Activated CD4-positive, alpha-beta memory T cell treated with anti-CD3 and anti-CD28 coated beads for 36 hours (primary cell): Measurements from ENCODE around the gene UBE2G1. TPM values are rescaled to one million over a fixed set of nuclear protein-coding genes. Genes with fewer than 3 reads are reported as not detected.

ENCODE experiments used
- CTCF ChIA-PET: fragments of 350-600 bp; sonication (Branson Sonifier 250); formaldehyde crosslinking; loops from one replicate; lab custom pipeline; 2021; ENCODE audit warnings: antibody characterized with exemption, inconsistent platforms; lab: Charles Lee
- POLR2A ChIA-PET: fragments of 350-600 bp; sonication (Branson Sonifier 250); formaldehyde crosslinking; loops from one replicate; lab custom pipeline; 2021; ENCODE audit warnings: antibody characterized with exemption; lab: Charles Lee
- DNase-seq: peaks from one replicate; pipeline ENCODE4 v3.0.0-alpha.2; 2020
- H3K27ac Mint-ChIP-seq: one replicate; pipeline ENCODE4 v1.8.0; 2021; ENCODE audit warnings: mixed read lengths
- H3K27me3 Mint-ChIP-seq: one replicate; pipeline ENCODE4 v1.8.0; 2021; ENCODE audit warnings: mixed read lengths
- H3K36me3 Mint-ChIP-seq: one replicate; pipeline ENCODE4 v1.8.0; 2021; ENCODE audit warnings: mixed read lengths
- H3K4me1 Mint-ChIP-seq: one replicate; pipeline ENCODE4 v1.8.0; 2021; ENCODE audit warnings: low read depth, mixed read lengths
- H3K4me3 Mint-ChIP-seq: one replicate; pipeline ENCODE4 v1.8.0; 2021; ENCODE audit warnings: mild to moderate bottlenecking, mixed read lengths
- H3K9me3 Mint-ChIP-seq: one replicate; pipeline ENCODE4 v1.8.0; 2021; ENCODE audit warnings: mixed read lengths
- intact Hi-C: fragments of 100-400 bp; cut with micrococcal nuclease; formaldehyde crosslinking; loops from one replicate; pipeline ENCODE4 v1.15.1; 2023
- total RNA-seq, 2 experiments: library from RNA; stranded (reverse); gene quantifications; one replicate each; pipeline ENCODE4 v1.2.3, GENCODE V29; 2021

Gene UBE2G1
- total RNA-seq, 2 experiments from 2014 or later = 54.4 to 57.6 TPM

DNA sequence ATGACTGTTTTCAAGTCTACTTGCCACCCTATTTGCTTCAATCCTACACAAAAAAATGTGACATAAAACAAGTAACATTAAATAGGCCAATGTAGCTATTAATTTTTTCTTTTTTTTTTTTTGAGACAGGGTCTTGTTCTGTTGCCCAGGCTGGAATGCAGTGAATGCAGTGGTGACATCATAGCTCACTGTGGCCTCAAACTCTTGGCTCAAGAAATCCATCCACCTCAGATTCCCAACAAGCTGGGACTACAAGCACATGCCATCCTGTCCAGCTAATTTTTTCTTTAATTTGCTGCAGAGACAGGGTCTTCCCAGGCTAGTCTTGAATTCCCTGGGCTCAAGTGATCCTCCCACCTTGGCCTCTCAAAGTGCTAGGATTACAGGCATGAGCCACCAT, 132.1 kb downstream of the UBE2G1 start:
- Mint-ChIP-seq H3K36me3 (peaks cover 24% of the 10 kb centered on the region), H3K9me3 (no peaks in the 10 kb centered on the region), H3K4me3 (no peak overlapping the region), H3K4me1 (peaks cover 16% of the 10 kb centered on the region), H3K27ac (no peak overlapping the region), H3K27me3 (no peaks in the 10 kb centered on the region)
- no peak for DNase-seq
- POLR2A ChIA-PET = no interaction called here
- intact Hi-C loops = no loop called here
- CTCF ChIA-PET = interaction anchor here (1.2 kb wide), 1 partner anchor 18 kb away, joined by 4 read pairs; no protein-coding TSS in a partner anchor

DNA sequence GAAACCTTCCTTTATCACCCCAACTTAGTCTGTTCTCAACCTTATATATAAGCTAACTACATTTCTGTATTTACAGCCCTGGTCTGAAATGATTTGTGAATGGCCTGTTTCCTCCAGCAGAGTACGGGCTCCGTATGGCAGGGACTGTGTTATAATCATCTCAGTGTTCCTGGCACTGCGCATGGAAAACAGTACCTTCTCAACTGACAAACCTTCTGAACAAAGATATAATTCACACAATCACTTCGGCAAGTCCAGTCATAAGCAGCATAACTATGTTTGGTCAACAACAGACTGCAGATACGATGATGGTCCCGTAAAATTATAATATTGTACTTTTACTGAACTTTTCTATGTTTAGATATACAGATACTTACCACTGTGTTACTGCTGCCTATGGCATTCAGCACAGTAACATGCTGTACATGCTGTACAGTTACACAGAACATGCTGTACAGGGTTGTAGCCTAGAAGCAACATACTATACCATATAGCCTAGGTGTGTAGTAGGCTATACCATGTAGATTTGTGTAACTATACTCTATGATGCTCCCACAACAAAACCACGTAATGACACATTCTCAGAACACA, 132.7 kb downstream of the UBE2G1 start:
- Mint-ChIP-seq H3K27ac (no peak overlapping the region), H3K36me3 (peaks cover 20% of the 10 kb centered on the region), H3K27me3 (no peaks in the 10 kb centered on the region), H3K4me1 (peaks cover 16% of the 10 kb centered on the region), H3K9me3 (no peaks in the 10 kb centered on the region), H3K4me3 (no peak overlapping the region)
- intact Hi-C loops = no loop called here
- POLR2A ChIA-PET = no interaction called here
- no peak for DNase-seq
- CTCF ChIA-PET = interaction anchor here (1.0 to 1.5 kb wide), 5 partner anchors 8 to 179 kb away, joined by 3 to 11 read pairs (median 4); no protein-coding TSS in a partner anchor

- Mint-ChIP-seq H3K36me3 (peaks cover 20% of the 10 kb centered on the region), H3K9me3 (no peaks in the 10 kb centered on the region), H3K27ac (no peak overlapping the region), H3K4me1 (peaks cover 16% of the 10 kb centered on the region), H3K27me3 (no peaks in the 10 kb centered on the region), H3K4me3 (no peak overlapping the region)
- ChIA-PET CTCF (interaction anchor here (1.0 to 1.5 kb wide), 4 partner anchors 17 to 181 kb away, joined by 3 to 11 read pairs (median 4); no protein-coding TSS in a partner anchor), POLR2A (no interaction called here)
- no peak for DNase-seq
- intact Hi-C loops = no loop called here
These were observed 134.2 kb downstream of the UBE2G1 start for GRCh38 chr17:4232168-4232813.

- ChIA-PET CTCF (interaction anchor here (0.6 to 1.4 kb wide), 6 partner anchors 9 to 184 kb away, joined by 3 to 4 read pairs (median 3); no protein-coding TSS in a partner anchor), POLR2A (interaction anchor here (0.9 kb wide), 1 partner anchor 29 kb away, joined by 3 read pairs; no protein-coding TSS in a partner anchor)
These were observed 136.6 kb downstream of the UBE2G1 start for GRCh38 chr17:4229627-4230541.

GRCh38 chr17:4221899-4222659, 144.4 kb downstream of the UBE2G1 start:
- H3K27ac Mint-ChIP-seq = no peak overlapping the region
- ChIA-PET CTCF (no interaction called here), POLR2A (no interaction called here)
- intact Hi-C loops = no loop called here
- peaks cover 7% of the 10 kb centered on the region for H3K36me3 Mint-ChIP-seq
- no peaks in the 10 kb centered on the region for H3K4me1 Mint-ChIP-seq
- no peaks in the 10 kb centered on the region for H3K9me3 Mint-ChIP-seq
- no peaks in the 10 kb centered on the region for H3K27me3 Mint-ChIP-seq
- no peak for DNase-seq
- H3K4me3 Mint-ChIP-seq = no peak overlapping the region

More at GRCh38 chr17:4229627-4230541, 136.6 kb downstream of the UBE2G1 start:
- intact Hi-C loops = no loop called here
- Mint-ChIP-seq H3K27me3 (no peaks in the 10 kb centered on the region), H3K4me1 (peaks cover 16% of the 10 kb centered on the region), H3K9me3 (no peaks in the 10 kb centered on the region), H3K4me3 (no peak overlapping the region), H3K27ac (no peak overlapping the region), H3K36me3 (peaks cover 13% of the 10 kb centered on the region)
- DNase-seq = no peak

GRCh38 chr17:4221163-4221562, 145.3 kb downstream of the UBE2G1 start:
- intact Hi-C loops = no loop called here
- H3K9me3 Mint-ChIP-seq = no peaks in the 10 kb centered on the region
- no peaks in the 10 kb centered on the region for H3K4me1 Mint-ChIP-seq
- no peak overlapping the region for H3K27ac Mint-ChIP-seq
- H3K36me3 Mint-ChIP-seq = peaks cover 9% of the 10 kb centered on the region
- H3K27me3 Mint-ChIP-seq = no peaks in the 10 kb centered on the region
- H3K4me3 Mint-ChIP-seq = no peak overlapping the region
- ChIA-PET CTCF (interaction anchor here (1.2 kb wide), 1 partner anchor 190 kb away, joined by 3 read pairs; no protein-coding TSS in a partner anchor), POLR2A (no interaction called here)
- DNase-seq = no peak

DNA sequence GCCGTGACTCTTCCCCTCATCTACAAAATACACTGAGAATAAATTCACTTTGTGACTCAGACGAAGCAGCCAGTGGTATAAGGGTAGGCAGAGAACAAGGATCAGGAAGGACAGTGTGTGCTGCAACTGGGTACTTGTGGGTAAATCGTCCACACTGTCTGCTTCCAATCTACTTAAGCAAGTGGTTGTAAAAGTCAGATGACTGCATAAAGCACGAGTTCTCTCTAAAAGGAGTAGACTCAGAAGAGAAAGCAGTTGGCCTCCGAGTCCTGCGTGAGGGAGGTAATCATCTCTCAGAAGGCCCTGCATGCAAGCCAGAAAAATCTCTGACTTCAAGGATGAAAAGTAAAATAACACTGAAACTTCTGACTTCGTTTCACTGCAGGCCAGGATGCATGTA, 145.8 kb downstream of the UBE2G1 start:
- intact Hi-C loops = no loop called here
- Mint-ChIP-seq H3K36me3 (peaks cover 10% of the 10 kb centered on the region), H3K4me3 (no peak overlapping the region), H3K27ac (no peak overlapping the region), H3K9me3 (no peaks in the 10 kb centered on the region), H3K27me3 (no peaks in the 10 kb centered on the region), H3K4me1 (peaks cover under 1% of the 10 kb centered on the region)
- no peak for DNase-seq
- POLR2A ChIA-PET = no interaction called here
- CTCF ChIA-PET = interaction anchor here (1.2 to 1.7 kb wide), 3 partner anchors 20 to 190 kb away, joined by 3 to 4 read pairs (median 4); no protein-coding TSS in a partner anchor

Other genes starting within 250 kb of the UBE2G1 start
- 10 to 100 TPM; 31.5 to 33.4 TPM for gene ZZEF1, start 223.6 kb downstream of the UBE2G1 start, total RNA-seq
- gene CYB5D2, start 223.5 kb downstream of the UBE2G1 start, total RNA-seq = 1 to 10 TPM; 6.5 to 7.1 TPM
- 10 to 100 TPM; 34.6 to 40.5 TPM for gene ANKFY1, start 102.7 kb downstream of the UBE2G1 start, total RNA-seq
- gene SPNS3, start 67.3 kb upstream of the UBE2G1 start, total RNA-seq = 1 to 10 TPM; 6.6 to 6.7 TPM
- under 1 TPM; 0.15 to 0.24 TPM for gene SPNS2, start 132.2 kb upstream of the UBE2G1 start, total RNA-seq
- gene MYBBP1A, start 188.7 kb upstream of the UBE2G1 start, total RNA-seq = 10 to 100 TPM; 66.6 to 70.8 TPM
- not detected for gene GGT6, start 193.9 kb upstream of the UBE2G1 start, total RNA-seq
- not detected for gene SMTNL2, start 217.9 kb upstream of the UBE2G1 start, total RNA-seq